NCI-H1694 treated with DMSO at 0.1 percent for 48 hours (cell line): Measurements from ENCODE around the gene DCBLD1.
"Not testable (repeated sequence)": the region's sequence is repeated elsewhere in the genome, so short reads cannot be mapped to it uniquely, and the experiment has no call there.

Source experiments
- DNase-seq: peaks from one replicate; lab custom pipeline; 2025; lab: John Stamatoyannopoulos, UW

Gene DCBLD1

DNA sequence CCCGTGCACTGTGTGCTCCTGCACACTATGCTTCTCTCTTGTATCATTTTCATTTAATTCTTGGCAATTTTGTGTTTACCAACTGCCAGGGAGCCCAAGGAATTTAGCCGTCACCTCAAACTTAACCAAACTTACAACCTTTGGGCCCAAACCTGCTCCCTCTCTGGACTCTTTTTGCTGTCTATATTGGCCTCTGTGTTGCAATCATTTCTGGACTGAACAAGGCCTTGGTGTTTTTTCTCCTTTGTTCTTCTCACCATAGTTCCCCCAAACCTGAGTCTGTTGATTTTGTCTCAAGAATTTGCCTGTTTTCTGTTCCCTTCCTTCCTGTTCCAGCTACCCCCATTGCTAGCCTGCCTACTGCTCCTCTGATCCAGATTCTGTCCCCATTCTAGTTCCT lies 19.2 kb downstream of the DCBLD1 start:
- no peak for DNase-seq

- no peak for DNase-seq
Measured at GRCh38 chr6:117502580-117502979, 20.1 kb downstream of the DCBLD1 start.

- no peak for DNase-seq
Measured at GRCh38 chr6:117503211-117503610, 20.7 kb downstream of the DCBLD1 start.

DNA sequence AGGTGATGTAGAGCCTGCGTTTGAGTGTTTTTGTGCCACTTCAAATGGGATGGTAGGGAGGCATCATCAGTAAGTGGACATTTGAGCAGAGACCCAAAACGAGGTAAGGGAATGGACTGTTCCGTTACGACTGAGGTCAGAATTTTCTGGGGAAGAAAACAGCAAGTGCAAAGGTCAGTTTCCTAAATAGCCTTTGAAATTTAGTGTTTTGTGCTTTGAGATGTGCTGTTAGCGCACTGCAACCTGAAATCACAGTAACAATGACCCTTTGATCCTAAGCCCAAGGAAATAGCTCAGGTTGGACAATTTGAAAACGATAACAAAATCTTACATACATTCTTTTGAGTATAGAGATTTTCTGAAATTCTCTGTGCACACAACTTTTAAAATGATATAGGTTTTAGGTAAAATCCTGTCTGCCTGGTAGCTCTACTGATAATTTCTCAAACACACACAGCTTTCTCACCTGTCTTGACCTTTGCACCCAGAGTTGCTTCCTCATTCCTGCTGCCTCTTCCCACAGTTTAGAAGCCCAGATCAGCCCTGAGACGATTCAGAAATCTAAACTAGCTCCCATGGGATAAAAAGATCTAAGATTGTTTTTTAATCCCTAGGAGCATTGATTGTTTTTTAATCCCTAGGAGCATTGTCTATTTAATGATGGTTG lies 22.1 kb downstream of the DCBLD1 start:
- DNase-seq, result no peak

- no peak for DNase-seq
Measured at GRCh38 chr6:117505311-117505710, 22.8 kb downstream of the DCBLD1 start.

GRCh38 chr6:117506180-117506835 lies 23.8 kb downstream of the DCBLD1 start:
- no peak for DNase-seq

DNA sequence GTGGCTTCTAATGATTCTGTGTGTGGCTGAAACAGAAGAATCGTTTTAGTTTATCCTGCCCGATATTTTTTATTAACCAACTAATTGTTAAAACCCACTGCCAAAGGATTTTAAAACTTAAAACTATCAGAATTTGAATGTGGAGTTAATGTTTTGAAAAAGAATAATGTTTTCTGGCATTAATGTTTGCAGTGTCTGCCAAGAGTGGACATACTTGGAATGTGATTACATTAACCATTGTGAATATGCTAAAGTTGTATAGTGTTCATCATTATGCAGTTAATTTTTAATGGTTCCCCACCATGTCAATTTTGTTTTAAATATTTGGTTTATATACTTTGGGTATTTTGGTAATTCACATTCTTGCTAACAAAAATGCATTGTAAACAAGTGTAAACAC lies 24.4 kb downstream of the DCBLD1 start:
- no peak for DNase-seq

DNA sequence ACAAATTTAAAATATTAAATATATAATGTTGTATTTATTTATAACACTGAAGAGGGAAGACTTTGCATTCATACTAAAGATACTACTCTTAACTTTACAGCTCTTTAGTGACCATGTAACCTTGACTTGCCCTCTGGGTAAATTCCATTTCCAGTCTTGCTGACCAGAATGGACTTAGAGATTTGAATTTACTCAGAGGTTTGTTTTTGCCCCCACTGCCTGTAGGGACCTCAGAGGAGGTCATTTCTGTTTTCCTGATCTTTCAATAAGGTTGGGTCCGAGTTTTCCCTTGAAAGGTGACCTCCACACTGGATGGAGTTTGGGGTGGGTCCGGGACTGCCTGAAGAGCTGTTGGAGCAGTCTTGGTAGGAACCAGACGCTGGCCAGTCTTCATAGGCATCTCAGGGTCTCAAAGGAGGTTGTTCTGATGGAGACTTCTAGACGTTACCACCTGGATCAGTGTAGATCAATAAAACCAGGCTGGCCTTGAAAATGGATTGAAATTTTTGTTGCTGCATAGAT lies 26.0 kb downstream of the DCBLD1 start:
- no peak for DNase-seq

DNA sequence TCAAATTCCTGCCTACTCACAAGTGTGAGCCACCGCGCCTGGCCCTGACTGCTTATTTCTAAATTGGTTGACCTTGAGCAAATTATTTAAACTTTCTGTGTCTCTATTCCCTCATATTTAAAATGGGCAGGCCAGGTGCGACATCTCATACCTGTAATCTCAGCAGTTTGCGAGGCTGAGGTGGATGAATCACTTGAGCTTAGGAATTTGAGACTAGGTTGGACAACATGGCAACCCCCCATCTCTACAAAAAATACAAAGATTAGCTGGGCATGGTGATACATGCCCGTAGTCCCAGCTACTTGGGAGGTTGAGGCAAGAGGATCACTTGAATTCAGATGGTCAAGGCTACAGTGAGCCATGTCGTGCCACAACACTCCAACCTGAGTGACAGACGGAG lies 26.5 kb downstream of the DCBLD1 start:
- DNase-seq, result no peak

GRCh38 chr6:117512056-117512828 lies 29.8 kb downstream of the DCBLD1 start:
- DNase-seq, result no peak

DNA sequence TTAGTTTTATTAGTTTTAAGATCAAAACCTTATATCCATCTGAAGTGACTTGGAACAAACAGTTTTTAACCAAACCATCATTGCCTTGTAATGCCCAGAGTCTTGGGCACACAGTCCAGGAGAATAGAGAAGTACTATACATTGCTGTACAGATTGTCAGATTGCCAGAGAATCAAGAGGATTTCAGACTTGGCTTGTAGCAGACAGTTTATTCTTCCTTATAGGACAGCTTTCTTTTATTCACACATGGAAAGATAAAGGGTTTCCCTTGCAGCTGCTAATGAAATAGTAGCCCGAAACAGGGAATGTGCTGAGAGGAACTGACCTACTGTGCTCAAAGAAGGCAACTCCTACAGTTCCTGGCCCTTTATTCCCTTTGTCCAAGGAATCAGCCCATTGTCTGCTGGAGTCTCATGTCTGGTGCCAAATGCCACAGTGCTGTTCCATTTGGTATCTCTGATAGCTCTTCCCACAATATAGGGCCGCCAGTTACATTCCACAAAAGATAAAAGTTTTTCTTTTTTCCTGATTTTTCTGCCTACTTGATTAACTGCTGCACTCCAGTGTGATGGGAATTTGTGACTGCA lies 30.6 kb downstream of the DCBLD1 start:
- no peak for DNase-seq

DNA sequence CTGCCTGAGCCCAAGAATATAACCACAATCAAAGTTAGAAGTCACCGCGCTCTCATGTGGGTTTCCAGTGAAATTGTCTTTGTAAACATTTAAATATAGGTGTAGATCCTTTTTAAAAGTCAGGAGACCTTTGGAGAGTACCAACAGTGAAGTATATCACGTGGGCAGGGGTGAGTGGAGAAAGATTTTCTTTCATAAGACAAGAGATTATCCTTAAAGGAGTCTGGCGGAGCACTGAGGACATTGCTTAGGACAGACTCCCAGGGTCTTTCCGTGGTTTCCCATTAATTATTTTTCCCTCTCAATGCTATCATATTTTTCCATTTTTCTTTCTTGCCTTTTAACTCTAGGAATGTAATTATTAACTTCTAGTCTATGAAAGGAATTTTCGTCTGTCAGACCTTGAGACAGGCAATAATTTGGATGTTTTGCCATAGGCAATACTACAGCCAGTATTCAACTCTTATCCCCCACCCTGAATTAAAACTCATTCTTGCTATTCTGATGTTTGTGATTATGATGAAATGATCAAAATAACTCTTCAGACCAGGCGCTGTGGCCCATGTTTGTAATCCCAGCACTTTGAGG lies 31.4 kb downstream of the DCBLD1 start:
- no peak for DNase-seq

DNA sequence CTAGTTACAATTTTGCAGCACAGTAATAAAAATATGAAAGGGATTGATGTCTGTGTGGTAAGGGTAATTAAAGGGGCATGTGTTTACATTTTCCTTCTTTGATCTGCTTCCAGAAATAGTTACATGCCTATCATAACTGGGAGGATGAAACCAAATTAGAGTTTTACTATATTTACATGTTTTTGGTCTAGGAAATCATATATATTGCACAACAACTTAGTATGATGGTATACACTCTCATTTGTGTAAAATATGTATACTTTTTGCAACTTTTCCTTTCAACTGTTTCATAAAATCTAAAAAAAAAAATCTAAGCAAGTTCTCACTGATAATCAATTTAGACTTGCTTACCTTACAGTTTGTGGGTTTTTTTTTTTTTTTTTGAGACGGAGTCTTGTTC lies 32.2 kb downstream of the DCBLD1 start:
- no peak for DNase-seq

- no peak for DNase-seq
Measured at GRCh38 chr6:117515326-117515725, 32.9 kb downstream of the DCBLD1 start.

- not testable (repeated sequence) for DNase-seq
Measured at GRCh38 chr6:117517995-117518394, 35.5 kb downstream of the DCBLD1 start.

DNA sequence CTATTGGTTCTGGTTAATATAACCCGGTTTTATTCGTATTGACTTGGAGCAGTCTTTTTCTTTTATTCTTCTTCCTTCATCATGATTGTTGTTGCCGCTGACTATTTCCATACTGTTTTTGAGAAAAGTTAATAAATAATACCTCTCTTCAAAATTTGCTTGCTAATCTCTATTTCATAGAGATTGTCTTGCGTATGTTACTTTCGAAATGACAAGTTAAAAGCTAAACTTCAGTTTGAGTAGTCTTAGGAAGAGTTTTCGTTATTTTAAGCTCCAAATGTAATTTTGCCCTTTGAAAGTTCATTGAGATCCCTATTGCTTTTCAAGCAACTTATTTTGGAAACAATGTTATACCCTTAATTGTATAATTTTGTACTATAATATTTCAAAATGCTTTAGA lies 36.4 kb downstream of the DCBLD1 start:
- DNase-seq, result no peak

- DNase-seq, result no peak
Measured at GRCh38 chr6:117520603-117521395, 38.3 kb downstream of the DCBLD1 start.

DNA sequence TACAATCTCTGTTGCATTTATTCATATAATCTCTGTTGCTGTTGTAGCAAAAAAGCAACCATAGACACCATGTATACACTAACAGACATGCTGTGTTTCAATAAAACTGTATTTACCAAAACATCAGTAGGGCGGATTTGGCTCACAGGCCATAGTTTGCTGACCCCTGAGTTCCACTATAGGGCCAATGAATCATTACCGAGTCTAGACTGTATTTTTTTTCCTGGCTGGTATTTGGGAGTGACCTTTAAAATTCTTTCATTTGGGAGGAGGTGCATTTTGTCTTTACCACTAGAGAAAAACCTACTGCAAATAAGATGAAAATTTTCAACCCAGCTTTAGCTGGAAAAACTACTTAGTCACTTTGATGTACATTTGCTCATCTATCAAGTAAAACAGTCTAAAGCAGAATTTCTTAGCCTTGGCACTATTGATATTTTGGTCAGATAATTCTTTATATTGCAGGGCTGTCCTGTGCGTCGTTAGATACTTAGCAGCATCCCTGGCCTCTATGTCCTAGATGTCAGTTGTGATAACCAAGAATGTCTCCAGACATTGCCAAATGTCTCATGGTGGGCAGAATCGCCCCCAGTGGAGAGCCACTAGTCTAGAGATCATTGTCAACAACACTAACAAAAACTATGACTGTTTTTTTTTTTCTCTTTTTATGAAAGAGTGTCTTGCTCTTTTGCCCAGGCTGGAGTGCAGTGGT lies 39.5 kb downstream of the DCBLD1 start:
- no peak for DNase-seq

- no peak for DNase-seq
Measured at GRCh38 chr6:117525607-117526006, 43.1 kb downstream of the DCBLD1 start.

GRCh38 chr6:117530467-117531242 lies 48.2 kb downstream of the DCBLD1 start:
- no peak for DNase-seq
